Measurements from ENCODE around the gene MYB. TPM values are rescaled to one million over a fixed set of nuclear protein-coding genes. Genes with fewer than 3 reads are reported as not detected.

The MYB gene
- total RNA-seq, 2 donors from 2014 or later = 4.3 to 7.2 TPM

DNA sequence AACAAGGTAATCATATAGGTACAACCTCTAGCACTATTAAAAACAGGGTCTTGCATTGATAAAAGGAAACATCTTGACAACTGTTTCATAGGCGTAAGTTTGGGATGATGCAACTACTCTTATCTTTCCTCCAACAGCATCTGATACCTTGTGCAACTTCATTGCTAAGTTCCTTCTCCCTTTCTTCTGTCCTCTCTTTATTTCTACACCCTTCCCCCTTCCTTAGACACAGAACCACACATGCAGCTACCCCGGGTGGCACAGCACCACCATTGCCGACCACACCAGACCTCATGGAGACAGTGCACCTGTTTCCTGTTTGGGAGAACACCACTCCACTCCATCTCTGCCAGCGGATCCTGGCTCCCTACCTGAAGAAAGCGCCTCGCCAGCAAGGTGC, 14.4 kb downstream of the MYB start:
- 87% methylated on average over 6 of the region's 6 CpGs for WGBS
- H3K9me3 ChIP-seq = no peaks in the 10 kb centered on the region
- TF ChIP-seq POLR2AphosphoS5 (IDR thresholded peaks at IDR 0.05) (no peak), POLR2A (IDR thresholded peaks at IDR 0.05) (no peak)
- TF ChIP-seq, protein P1, sequence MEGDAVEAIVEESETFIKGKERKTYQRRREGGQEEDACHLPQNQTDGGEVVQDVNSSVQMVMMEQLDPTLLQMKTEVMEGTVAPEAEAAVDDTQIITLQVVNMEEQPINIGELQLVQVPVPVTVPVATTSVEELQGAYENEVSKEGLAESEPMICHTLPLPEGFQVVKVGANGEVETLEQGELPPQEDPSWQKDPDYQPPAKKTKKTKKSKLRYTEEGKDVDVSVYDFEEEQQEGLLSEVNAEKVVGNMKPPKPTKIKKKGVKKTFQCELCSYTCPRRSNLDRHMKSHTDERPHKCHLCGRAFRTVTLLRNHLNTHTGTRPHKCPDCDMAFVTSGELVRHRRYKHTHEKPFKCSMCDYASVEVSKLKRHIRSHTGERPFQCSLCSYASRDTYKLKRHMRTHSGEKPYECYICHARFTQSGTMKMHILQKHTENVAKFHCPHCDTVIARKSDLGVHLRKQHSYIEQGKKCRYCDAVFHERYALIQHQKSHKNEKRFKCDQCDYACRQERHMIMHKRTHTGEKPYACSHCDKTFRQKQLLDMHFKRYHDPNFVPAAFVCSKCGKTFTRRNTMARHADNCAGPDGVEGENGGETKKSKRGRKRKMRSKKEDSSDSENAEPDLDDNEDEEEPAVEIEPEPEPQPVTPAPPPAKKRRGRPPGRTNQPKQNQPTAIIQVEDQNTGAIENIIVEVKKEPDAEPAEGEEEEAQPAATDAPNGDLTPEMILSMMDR (IDR thresholded peaks at IDR 0.05) = no peak
- intact Hi-C loops (cut with DNase I) = no loop called here
- no peak overlapping the region for H3K4me3 ChIP-seq
- H3K27ac ChIP-seq = no peak overlapping the region
- no peaks in the 10 kb centered on the region for H3K4me1 ChIP-seq (replicated peaks)
- no peaks in the 10 kb centered on the region for H3K27me3 ChIP-seq (replicated peaks; ENCODE audit: insufficient read depth)
- no peak for DNase-seq (ENCODE audit: low spot score)
- H3K36me3 ChIP-seq = no peaks in the 10 kb centered on the region

DNA sequence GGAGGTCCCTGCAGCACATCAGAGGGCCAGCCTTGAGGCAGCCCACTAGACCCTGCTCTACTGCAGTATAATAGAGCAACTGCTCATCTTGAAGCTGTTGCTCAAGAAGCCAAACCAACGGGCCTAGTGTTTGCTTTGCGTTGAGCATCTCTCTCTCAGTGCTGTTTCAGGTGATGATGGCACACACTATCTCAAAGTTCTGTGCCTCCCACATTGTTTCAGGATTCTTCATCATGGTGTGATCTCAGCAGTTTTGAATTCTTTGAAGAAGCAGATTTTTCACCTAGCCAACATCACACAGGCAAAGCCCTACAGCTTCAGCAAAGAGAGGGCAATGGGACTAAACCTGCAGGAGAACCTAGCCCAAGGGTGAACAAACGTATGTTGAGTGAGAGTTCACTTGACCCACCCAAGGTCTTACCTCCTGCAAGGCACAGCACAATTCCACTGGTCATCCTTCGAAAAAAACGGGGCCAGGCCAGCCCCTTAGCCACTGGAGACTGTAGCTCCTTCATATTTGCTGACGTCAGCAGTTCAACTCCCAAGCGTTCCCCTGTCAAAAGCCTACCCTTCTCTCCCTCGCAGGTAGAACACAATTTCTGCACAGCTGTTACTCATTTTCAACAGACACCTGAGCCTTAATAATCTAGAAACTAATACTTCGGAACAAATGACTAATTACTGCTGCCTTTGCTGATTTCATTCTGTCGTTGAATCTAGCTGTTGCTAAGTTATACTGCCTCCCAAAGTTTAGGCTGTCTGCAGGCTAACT, 15.8 kb downstream of the MYB start:
- TF ChIP-seq, protein P1 (IDR thresholded peaks at IDR 0.05) = no peak
- H3K27ac ChIP-seq = no peak overlapping the region
- WGBS = 82% methylated on average over 10 of the region's 10 CpGs
- H3K27me3 ChIP-seq (replicated peaks; ENCODE audit: insufficient read depth) = no peaks in the 10 kb centered on the region
- H3K36me3 ChIP-seq = no peaks in the 10 kb centered on the region
- no peaks in the 10 kb centered on the region for H3K9me3 ChIP-seq
- no peak for DNase-seq (ENCODE audit: low spot score)
- H3K4me1 ChIP-seq (replicated peaks) = no peaks in the 10 kb centered on the region
- intact Hi-C loops (cut with DNase I) = no loop called here
- no peak overlapping the region for H3K4me3 ChIP-seq

DNA sequence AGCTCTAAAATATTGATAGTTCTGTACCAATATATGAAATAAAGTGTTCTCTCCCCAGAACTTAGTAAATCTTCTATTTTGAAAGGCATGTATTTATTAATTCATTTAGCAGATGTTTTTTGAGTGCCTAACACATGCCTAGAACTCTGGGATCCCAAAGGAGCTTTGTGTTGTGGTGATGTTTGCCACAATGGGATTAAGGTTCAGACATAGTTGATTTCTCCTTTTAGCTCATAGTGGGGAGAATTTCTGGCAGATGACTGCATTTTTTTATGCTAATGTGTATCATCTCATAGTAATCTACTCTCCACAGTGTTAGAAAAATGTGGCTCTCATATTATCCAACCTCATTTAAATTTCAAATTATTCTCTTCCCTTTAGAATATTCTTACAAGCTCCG, 21.7 kb downstream of the MYB start:
- TF ChIP-seq, protein P1 (IDR thresholded peaks at IDR 0.05) = no peak
- TF ChIP-seq POLR2AphosphoS5 (IDR thresholded peaks at IDR 0.05) (no peak), POLR2A (IDR thresholded peaks at IDR 0.05) (no peak)
- Histone ChIP-seq H3K27ac (no peak overlapping the region), H3K27me3 (replicated peaks; ENCODE audit: insufficient read depth) (no peaks in the 10 kb centered on the region), H3K4me1 (replicated peaks) (no peaks in the 10 kb centered on the region), H3K4me3 (no peak overlapping the region), H3K36me3 (no peaks in the 10 kb centered on the region), H3K9me3 (no peaks in the 10 kb centered on the region)
- 80% methylated on average over 1 of the region's 1 CpG for WGBS
- intact Hi-C loops (cut with DNase I) = no loop called here
- no peak for DNase-seq (ENCODE audit: low spot score)

DNA sequence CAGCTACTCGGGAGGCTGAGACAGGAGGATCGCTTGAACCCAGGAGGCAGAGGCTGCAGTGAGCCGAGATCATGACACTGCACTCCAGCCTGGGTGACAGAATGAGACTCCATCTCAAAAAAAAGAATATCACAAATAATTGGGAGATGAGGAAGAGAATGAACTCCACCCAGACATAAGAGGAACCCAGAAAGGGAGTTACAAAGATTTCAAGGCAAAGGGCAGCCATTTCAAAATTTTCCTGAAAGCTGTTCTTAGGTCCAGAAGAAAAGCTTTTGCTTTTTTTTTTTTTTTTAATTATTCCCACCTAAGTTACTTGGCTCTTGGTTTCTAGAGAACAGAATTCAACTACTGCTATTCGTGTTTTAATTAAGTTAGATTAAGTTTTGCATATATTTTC, 23.8 kb downstream of the MYB start:
- Histone ChIP-seq H3K9me3 (no peaks in the 10 kb centered on the region), H3K4me1 (replicated peaks) (no peaks in the 10 kb centered on the region), H3K27me3 (replicated peaks; ENCODE audit: insufficient read depth) (no peaks in the 10 kb centered on the region), H3K27ac (no peak overlapping the region), H3K4me3 (no peak overlapping the region), H3K36me3 (no peaks in the 10 kb centered on the region)
- intact Hi-C loops (cut with DNase I) = no loop called here
- TF ChIP-seq POLR2AphosphoS5 (IDR thresholded peaks at IDR 0.05) (no peak), POLR2A (IDR thresholded peaks at IDR 0.05) (no peak)
- TF ChIP-seq, protein P1 (IDR thresholded peaks at IDR 0.05) = no peak
- 94% methylated on average over 4 of the region's 4 CpGs for WGBS
- DNase-seq (ENCODE audit: low spot score) = no peak

DNA sequence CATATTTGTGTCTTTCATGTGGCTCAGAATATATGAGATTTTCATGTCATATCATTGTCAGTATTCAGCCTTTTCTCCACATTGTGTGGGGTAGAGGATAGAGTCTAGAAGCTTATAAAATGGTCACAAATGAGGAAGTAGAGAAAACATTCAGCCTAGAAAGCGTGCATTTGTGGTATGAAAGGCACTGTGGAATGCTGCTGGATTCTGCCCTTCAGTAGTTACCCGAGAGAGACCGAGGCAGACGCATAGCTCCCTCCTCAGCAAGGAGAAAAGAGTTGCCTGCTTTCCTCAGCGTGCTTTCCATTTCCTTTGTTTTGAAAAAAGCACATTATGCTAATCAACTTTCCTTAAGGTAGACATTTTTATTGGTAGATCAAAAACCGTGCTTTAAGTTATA, 28.7 kb downstream of the MYB start:
- H3K4me3 ChIP-seq = no peak overlapping the region
- 81% methylated on average over 6 of the region's 6 CpGs for WGBS
- H3K27me3 ChIP-seq (replicated peaks; ENCODE audit: insufficient read depth) = no peaks in the 10 kb centered on the region
- intact Hi-C loops (cut with DNase I) = no loop called here
- no peak for DNase-seq (ENCODE audit: low spot score)
- H3K4me1 ChIP-seq (replicated peaks) = no peaks in the 10 kb centered on the region
- H3K36me3 ChIP-seq = no peaks in the 10 kb centered on the region
- TF ChIP-seq, protein P1 (IDR thresholded peaks at IDR 0.05) = no peak
- TF ChIP-seq POLR2AphosphoS5 (IDR thresholded peaks at IDR 0.05) (no peak), POLR2A (IDR thresholded peaks at IDR 0.05) (no peak)
- no peaks in the 10 kb centered on the region for H3K9me3 ChIP-seq
- no peak overlapping the region for H3K27ac ChIP-seq

Data from prostate gland (tissue), 2 donors.